Measurements from ENCODE around the gene CERS1.

The CERS1 gene

GRCh38 chr19:18869023-18869618, 26.8 kb downstream of the CERS1 start:
- H3K27ac ChIP-seq (ENCODE audit: low read depth, low read length, poor library complexity, severe bottlenecking), result no peak overlapping the region
- no peaks in the 10 kb centered on the region for H4K20me1 ChIP-seq (ENCODE audit: insufficient read depth, low read length)
- H3K9ac ChIP-seq (ENCODE audit: low read length), result no peak overlapping the region
- H3F3A ChIP-seq (ENCODE audit: insufficient read depth, low read length), result no peaks in the 10 kb centered on the region; the same call in 1 of the 2 replicates
- H3K9me3 ChIP-seq (ENCODE audit: low read length), result no peaks in the 10 kb centered on the region
- no peak overlapping the region for H2AFZ ChIP-seq (ENCODE audit: low read length)
- no peaks in the 10 kb centered on the region for H3K79me2 ChIP-seq (ENCODE audit: insufficient read depth, low read length)
- no peaks in the 10 kb centered on the region for H3K4me1 ChIP-seq (ENCODE audit: insufficient read depth, low read length, severe bottlenecking)
- H3K4me3 ChIP-seq (ENCODE audit: low read depth, low read length, poor library complexity, severe bottlenecking), result no peak overlapping the region
- H3K36me3 ChIP-seq (ENCODE audit: insufficient read depth, low read length), result peaks cover 42% of the 10 kb centered on the region
- H3K9me2 ChIP-seq (ENCODE audit: low read depth, low read length), result no peaks in the 10 kb centered on the region
- no peaks in the 10 kb centered on the region for H3K27me3 ChIP-seq (ENCODE audit: insufficient read depth, low read length)
- no peak overlapping the region for H3K4me2 ChIP-seq (ENCODE audit: low read length)
- TF ChIP-seq EZH2 (IDR thresholded peaks at IDR 0.05; ENCODE audit: borderline replicate concordance, low read length), result no peak
- TF ChIP-seq CTCF (IDR thresholded peaks at IDR 0.05; ENCODE audit: low read length), result no peak

- H3K79me2 ChIP-seq (ENCODE audit: insufficient read depth, low read length), result no peaks in the 10 kb centered on the region
- H3K4me1 ChIP-seq (ENCODE audit: insufficient read depth, low read length, severe bottlenecking), result no peaks in the 10 kb centered on the region
- no peaks in the 10 kb centered on the region for H3K27me3 ChIP-seq (ENCODE audit: insufficient read depth, low read length)
- no peaks in the 10 kb centered on the region; the same call in 1 of the 2 replicates for H3F3A ChIP-seq (ENCODE audit: insufficient read depth, low read length)
- H3K9ac ChIP-seq (ENCODE audit: low read length), result no peak overlapping the region
- H3K9me3 ChIP-seq (ENCODE audit: low read length), result no peaks in the 10 kb centered on the region
- no peak overlapping the region for H3K27ac ChIP-seq (ENCODE audit: low read depth, low read length, poor library complexity, severe bottlenecking)
- H3K4me2 ChIP-seq (ENCODE audit: low read length), result no peak overlapping the region
- TF ChIP-seq EZH2 (IDR thresholded peaks at IDR 0.05; ENCODE audit: borderline replicate concordance, low read length) (no peak), CTCF (IDR thresholded peaks at IDR 0.05; ENCODE audit: low read length) (no peak)
- H3K36me3 ChIP-seq (ENCODE audit: insufficient read depth, low read length), result peaks cover 48% of the 10 kb centered on the region
- no peak overlapping the region for H2AFZ ChIP-seq (ENCODE audit: low read length)
- no peaks in the 10 kb centered on the region for H4K20me1 ChIP-seq (ENCODE audit: insufficient read depth, low read length)
- no peaks in the 10 kb centered on the region for H3K9me2 ChIP-seq (ENCODE audit: low read depth, low read length)
- no peak overlapping the region for H3K4me3 ChIP-seq (ENCODE audit: low read depth, low read length, poor library complexity, severe bottlenecking)
Observed at GRCh38 chr19:18868380-18869022, 27.5 kb downstream of the CERS1 start.

- H2AFZ ChIP-seq (ENCODE audit: low read length), result no peak overlapping the region
- H3K9ac ChIP-seq (ENCODE audit: low read length), result no peak overlapping the region
- H3K9me2 ChIP-seq (ENCODE audit: low read depth, low read length), result no peaks in the 10 kb centered on the region
- peaks cover 56% of the 10 kb centered on the region for H3K36me3 ChIP-seq (ENCODE audit: insufficient read depth, low read length)
- TF ChIP-seq EZH2 (IDR thresholded peaks at IDR 0.05; ENCODE audit: borderline replicate concordance, low read length) (no peak), CTCF (IDR thresholded peaks at IDR 0.05; ENCODE audit: low read length) (no peak)
- H3F3A ChIP-seq (ENCODE audit: insufficient read depth, low read length), result no peaks in the 10 kb centered on the region; the same call in 1 of the 2 replicates
- no peak overlapping the region for H3K4me3 ChIP-seq (ENCODE audit: low read depth, low read length, poor library complexity, severe bottlenecking)
- H3K27me3 ChIP-seq (ENCODE audit: insufficient read depth, low read length), result no peaks in the 10 kb centered on the region
- H3K79me2 ChIP-seq (ENCODE audit: insufficient read depth, low read length), result no peaks in the 10 kb centered on the region
- H3K27ac ChIP-seq (ENCODE audit: low read depth, low read length, poor library complexity, severe bottlenecking), result no peak overlapping the region
- H4K20me1 ChIP-seq (ENCODE audit: insufficient read depth, low read length), result no peaks in the 10 kb centered on the region
- H3K4me1 ChIP-seq (ENCODE audit: insufficient read depth, low read length, severe bottlenecking), result no peaks in the 10 kb centered on the region
- H3K9me3 ChIP-seq (ENCODE audit: low read length), result no peaks in the 10 kb centered on the region
- no peak overlapping the region for H3K4me2 ChIP-seq (ENCODE audit: low read length)
Observed at GRCh38 chr19:18867751-18868150, 28.2 kb downstream of the CERS1 start.

Data from OCI-LY1 (cell line).